ENCODE measurements around the gene NDUFAB1. TPM values are rescaled to one million over a fixed set of nuclear protein-coding genes. Genes with fewer than 3 reads are reported as not detected.

The NDUFAB1 gene
- total and polyA plus RNA-seq, 10 donors = 40.1 to 140 (median 63.6) TPM

DNA sequence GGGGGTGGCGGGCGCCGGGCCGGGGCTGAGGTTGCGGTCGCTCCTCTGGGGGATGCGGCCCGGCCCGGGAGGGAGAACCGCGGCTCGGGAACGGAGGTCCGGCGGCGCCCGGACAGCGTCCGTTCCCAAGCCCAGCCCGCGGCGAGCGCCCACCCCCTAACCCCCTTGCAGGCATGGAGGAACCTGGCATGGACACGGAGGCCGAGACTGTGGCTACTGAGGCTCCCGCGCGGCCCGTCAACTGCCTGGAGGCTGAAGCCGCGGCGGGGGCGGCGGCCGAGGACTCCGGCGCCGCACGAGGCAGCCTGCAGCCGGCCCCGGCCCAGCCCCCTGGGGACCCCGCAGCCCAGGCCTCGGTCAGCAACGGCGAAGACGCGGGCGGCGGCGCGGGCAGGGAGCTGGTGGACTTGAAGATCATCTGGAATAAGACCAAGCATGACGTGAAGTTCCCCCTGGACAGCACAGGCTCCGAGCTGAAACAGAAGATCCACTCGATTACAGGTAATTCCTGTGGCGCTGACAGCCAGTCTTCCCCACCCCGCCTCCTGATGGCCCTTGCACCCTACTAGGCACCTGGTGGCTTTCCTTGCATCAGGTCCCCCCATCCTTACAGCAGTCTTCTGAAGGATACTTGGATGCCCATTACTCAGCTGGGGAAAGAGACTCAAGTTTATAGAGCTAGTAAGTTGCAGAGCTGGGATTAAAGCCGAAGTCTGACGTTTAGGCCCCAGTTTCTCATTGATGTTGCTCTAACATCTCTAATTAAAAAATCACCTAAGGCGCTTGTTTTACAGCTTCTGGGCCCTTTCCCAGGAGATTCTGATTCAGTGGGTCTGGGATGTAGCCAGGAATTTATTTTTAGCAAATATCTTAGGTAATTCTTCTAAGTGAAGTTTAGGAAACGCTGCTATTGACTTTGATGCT, 38.1 kb downstream of the NDUFAB1 start:
- TF ChIP-seq POLR2A (IDR thresholded peaks at IDR 0.05) (no peak), POLR2AphosphoS5 (IDR thresholded peaks at IDR 0.05) (no peak)
- TF ChIP-seq, protein P1, sequence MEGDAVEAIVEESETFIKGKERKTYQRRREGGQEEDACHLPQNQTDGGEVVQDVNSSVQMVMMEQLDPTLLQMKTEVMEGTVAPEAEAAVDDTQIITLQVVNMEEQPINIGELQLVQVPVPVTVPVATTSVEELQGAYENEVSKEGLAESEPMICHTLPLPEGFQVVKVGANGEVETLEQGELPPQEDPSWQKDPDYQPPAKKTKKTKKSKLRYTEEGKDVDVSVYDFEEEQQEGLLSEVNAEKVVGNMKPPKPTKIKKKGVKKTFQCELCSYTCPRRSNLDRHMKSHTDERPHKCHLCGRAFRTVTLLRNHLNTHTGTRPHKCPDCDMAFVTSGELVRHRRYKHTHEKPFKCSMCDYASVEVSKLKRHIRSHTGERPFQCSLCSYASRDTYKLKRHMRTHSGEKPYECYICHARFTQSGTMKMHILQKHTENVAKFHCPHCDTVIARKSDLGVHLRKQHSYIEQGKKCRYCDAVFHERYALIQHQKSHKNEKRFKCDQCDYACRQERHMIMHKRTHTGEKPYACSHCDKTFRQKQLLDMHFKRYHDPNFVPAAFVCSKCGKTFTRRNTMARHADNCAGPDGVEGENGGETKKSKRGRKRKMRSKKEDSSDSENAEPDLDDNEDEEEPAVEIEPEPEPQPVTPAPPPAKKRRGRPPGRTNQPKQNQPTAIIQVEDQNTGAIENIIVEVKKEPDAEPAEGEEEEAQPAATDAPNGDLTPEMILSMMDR (IDR thresholded peaks at IDR 0.05 in 8 of 11, conservative IDR thresholded peaks at IDR 0.05 in 3 of 11) = no peak
- Histone ChIP-seq H3K4me3 (peak overlapping the region; percentile 85 to 100 (median 94)), H3K27me3 (replicated peaks in 1 of 7) (no peaks in the 10 kb centered on the region), H3K27ac (peak overlapping the region; percentile 80 to 93 (median 90)), H3K9me3 (no peaks in the 10 kb centered on the region), H3K36me3 (peaks cover 0 to 48% (median 37%) of the 10 kb centered on the region in 6 donors), H3K4me1 (peaks cover 20 to 61% (median 41%) of the 10 kb centered on the region in 6 donors)
- intact Hi-C loops (cut with DNase I; ENCODE audit: low total_unique reads) = loop anchor here (5.0 to 10.0 kb wide), 2 partner anchors 34 to 53 kb away; no protein-coding TSS in a partner anchor
- DNase-seq = no peak
- 3 to 9% (median 7%) methylated on average over 15 to 60 of the region's 60 CpGs for WGBS, 5 donors

DNA sequence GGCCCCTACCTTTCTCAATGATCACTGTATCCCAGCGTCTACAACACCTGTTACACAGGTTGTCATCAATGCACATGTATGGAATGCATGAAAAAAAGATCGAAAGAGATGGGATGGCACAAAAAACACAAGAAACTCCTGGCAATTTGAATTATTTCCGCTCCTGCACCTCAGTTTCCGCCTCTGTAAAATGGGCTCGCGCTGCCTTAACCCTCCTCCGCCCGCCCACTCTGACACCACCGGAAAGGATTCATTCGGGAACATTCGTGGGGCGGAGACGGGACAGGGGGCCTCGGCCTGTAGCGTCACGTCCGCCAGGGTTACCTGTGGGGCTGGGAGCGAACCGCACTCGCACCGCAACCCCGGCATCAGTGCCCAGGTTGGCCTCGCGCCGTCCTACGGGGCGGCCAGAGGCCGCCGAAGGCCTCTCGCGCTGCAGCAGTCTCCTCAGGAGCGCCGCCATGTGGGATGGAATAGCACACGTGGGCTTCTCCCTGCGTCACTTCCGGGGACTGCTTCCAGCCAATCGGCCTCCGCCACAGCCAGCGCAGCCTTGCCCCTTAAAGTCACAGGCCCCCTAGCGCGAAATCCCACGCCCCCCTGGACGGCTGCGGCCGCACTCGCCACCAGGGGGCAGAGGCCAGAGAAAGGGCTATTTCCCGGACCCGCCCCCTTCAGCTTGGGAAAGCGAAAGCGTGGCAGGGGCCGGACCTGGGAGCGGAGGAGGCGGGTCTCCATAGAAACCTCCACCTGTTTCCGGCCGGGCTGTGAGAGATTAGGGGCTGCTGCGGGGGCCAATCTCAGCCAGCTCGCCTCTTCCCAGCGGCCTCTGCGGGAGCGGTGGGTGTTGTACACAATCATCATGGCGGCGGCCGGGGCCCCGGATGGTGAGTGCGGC, 39.0 kb downstream of the NDUFAB1 start, which contains the start of the genes EARS2 and UBFD1:
Gene EARS2 (minus strand): TSS at position 470 of the 898 bp plus-strand sequence. CDS start 7 bp downstream, at position 463.
Gene UBFD1 (plus strand): TSS at position 847 of the 898 bp plus-strand sequence. CDS start 16 bp downstream, at position 863.
- peak; percentile 99 for DNase-seq
- H3K27ac ChIP-seq = peak within 1 kb of the TSS; percentile 80 to 93 (median 90)
- TF ChIP-seq, protein P1 (IDR thresholded peaks at IDR 0.05 in 8 of 11, conservative IDR thresholded peaks at IDR 0.05 in 3 of 11) = peak; percentile 97 to 100 (median 99)
- TF ChIP-seq POLR2AphosphoS5 (IDR thresholded peaks at IDR 0.05) = peak; percentile 84 to 93 (median 90)
- no peak for TF ChIP-seq POLR2A (IDR thresholded peaks at IDR 0.05)
- no peaks in the 10 kb centered on the region for H3K9me3 ChIP-seq
- H3K4me1 ChIP-seq = peaks cover 20 to 59% (median 41%) of the 10 kb centered on the region in 6 donors
- peak within 1 kb of the TSS; percentile 85 to 100 (median 94) for H3K4me3 ChIP-seq
- intact Hi-C loops (cut with DNase I; ENCODE audit: low total_unique reads) = loop anchor here (5.0 to 10.0 kb wide), 2 partner anchors 35 to 52 kb away; no protein-coding TSS in a partner anchor
- H3K27me3 ChIP-seq (replicated peaks in 1 of 7) = no peaks in the 10 kb centered on the region
- H3K36me3 ChIP-seq = peaks cover 0 to 48% (median 35%) of the 10 kb centered on the region in 6 donors
- 1 to 3% (median 2%) methylated on average over 20 to 65 of the region's 65 CpGs for WGBS, 5 donors

DNA sequence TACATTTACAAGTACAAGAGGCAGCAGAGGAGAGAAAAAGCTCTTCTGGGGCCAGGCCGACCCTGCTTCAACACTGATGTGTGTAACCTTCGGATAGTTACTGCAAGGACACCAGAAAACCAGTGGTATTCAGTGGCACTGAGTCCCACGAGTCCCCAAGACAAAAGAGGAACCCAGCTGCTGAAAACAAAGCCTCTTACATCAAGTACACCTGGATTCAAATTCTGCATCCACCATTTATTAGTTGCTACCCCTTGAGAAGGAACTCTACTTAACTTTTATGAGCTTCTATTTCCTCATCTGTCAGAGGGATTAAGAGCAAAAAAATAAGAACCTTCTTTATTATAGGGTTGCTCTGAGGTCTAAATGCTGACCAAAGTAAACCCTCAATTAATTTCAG, 41.6 kb downstream of the NDUFAB1 start:
- intact Hi-C loops (cut with DNase I; ENCODE audit: low total_unique reads) = loop anchor here (10.0 kb wide), 1 partner anchor 50 kb away; no protein-coding TSS in a partner anchor
- 75 to 89% (median 84%) methylated on average over 3 of the region's 3 CpGs for WGBS, 5 donors
- no peak overlapping the region for H3K27ac ChIP-seq

More for the DNA sequence above, 41.6 kb downstream of the NDUFAB1 start:
- no peaks in the 10 kb centered on the region for H3K27me3 ChIP-seq (replicated peaks in 1 of 7)
- H3K36me3 ChIP-seq = peaks cover 0 to 48% (median 39%) of the 10 kb centered on the region in 6 donors
- no peak for TF ChIP-seq POLR2A (IDR thresholded peaks at IDR 0.05)
- TF ChIP-seq, protein P1 (IDR thresholded peaks at IDR 0.05 in 8 of 11, conservative IDR thresholded peaks at IDR 0.05 in 3 of 11) = no peak
- no peak for TF ChIP-seq POLR2AphosphoS5 (IDR thresholded peaks at IDR 0.05)
- H3K9me3 ChIP-seq = no peaks in the 10 kb centered on the region
- no peak overlapping the region for H3K4me3 ChIP-seq
- peaks cover 20 to 40% (median 29%) of the 10 kb centered on the region in 6 donors for H3K4me1 ChIP-seq
- DNase-seq = no peak
